ENCODE data around the gene ZYX. TPM values are rescaled to one million over a fixed set of nuclear protein-coding genes. Genes with fewer than 3 reads are reported as not detected.

ZYX gene
- total RNA-seq, 2 donors from 2014 or later: 54.9 to 110 TPM

GRCh38 chr7:143380260-143380645, 892 bp upstream of the ZYX start:
- DNase-seq: peak; percentile 92
- no peaks in the 10 kb centered on the region for H3K36me3 ChIP-seq
- H3K9ac ChIP-seq (ENCODE audit: low read depth in 2 of 2, low read length in 2 of 2): peak overlapping the region; percentile 85 to 95
- no peaks in the 10 kb centered on the region for H3K27me3 ChIP-seq
- intact Hi-C loops (cut with DNase I): loop anchor here (5.0 to 10.0 kb wide), 2 partner anchors 37 to 115 kb away; partner anchors contain the start of gene GSTK1
- H3K4me1 ChIP-seq: peaks cover 7% of the 10 kb centered on the region
- TF ChIP-seq CTCF (IDR thresholded peaks at IDR 0.05): peak; percentile 89
- peak overlapping the region; percentile 89 for H3K4me3 ChIP-seq
- peak overlapping the region; percentile 100 for H3K27ac ChIP-seq
- no peaks in the 10 kb centered on the region for H3K9me3 ChIP-seq

- TF ChIP-seq CTCF (IDR thresholded peaks at IDR 0.05): no peak
- DNase-seq: peak; percentile 70
- peak overlapping the region; percentile 100 for H3K27ac ChIP-seq
- H3K36me3 ChIP-seq: no peaks in the 10 kb centered on the region
- no peaks in the 10 kb centered on the region for H3K27me3 ChIP-seq
- intact Hi-C loops (cut with DNase I): loop anchor here (5.0 to 10.0 kb wide), 2 partner anchors 36 to 117 kb away; partner anchors contain the start of gene GSTK1
- H3K4me1 ChIP-seq: peaks cover 7% of the 10 kb centered on the region
- H3K9ac ChIP-seq (ENCODE audit: low read depth in 2 of 2, low read length in 2 of 2): peak overlapping the region; percentile 84 to 91
- H3K4me3 ChIP-seq: peak overlapping the region; percentile 89
- no peaks in the 10 kb centered on the region for H3K9me3 ChIP-seq
Measured at GRCh38 chr7:143381427-143382125, 431 bp downstream of the ZYX start.

- Histone ChIP-seq H3K27me3 (no peaks in the 10 kb centered on the region), H3K27ac (peak overlapping the region; percentile 100), H3K9ac (ENCODE audit: low read depth in 2 of 2, low read length in 2 of 2) (peak overlapping the region; percentile 84 to 91), H3K36me3 (no peaks in the 10 kb centered on the region), H3K4me1 (peaks cover 7% of the 10 kb centered on the region), H3K4me3 (peak overlapping the region; percentile 89), H3K9me3 (no peaks in the 10 kb centered on the region)
- intact Hi-C loops (cut with DNase I): loop anchor here (5.0 to 10.0 kb wide), 2 partner anchors 35 to 117 kb away; partner anchors contain the start of gene GSTK1
- no peak for DNase-seq
- TF ChIP-seq CTCF (IDR thresholded peaks at IDR 0.05): no peak
Measured at GRCh38 chr7:143382126-143382790, 1.1 kb downstream of the ZYX start.

GRCh38 chr7:143382791-143383641, 1.9 kb downstream of the ZYX start:
- Histone ChIP-seq H3K36me3 (no peaks in the 10 kb centered on the region), H3K4me1 (peaks cover 7% of the 10 kb centered on the region), H3K27me3 (no peaks in the 10 kb centered on the region), H3K27ac (peak overlapping the region; percentile 100), H3K9ac (ENCODE audit: low read depth in 2 of 2, low read length in 2 of 2) (peak overlapping the region; percentile 84 to 91), H3K4me3 (peak overlapping the region; percentile 89), H3K9me3 (no peaks in the 10 kb centered on the region)
- no peak for TF ChIP-seq CTCF (IDR thresholded peaks at IDR 0.05)
- no peak for DNase-seq
- intact Hi-C loops (cut with DNase I): loop anchor here (5.0 to 10.0 kb wide), 2 partner anchors 34 to 118 kb away; partner anchors contain the start of gene GSTK1

GRCh38 chr7:143383642-143383957, 2.5 kb downstream of the ZYX start:
- Histone ChIP-seq H3K27ac (no peak overlapping the region), H3K4me3 (peak overlapping the region; percentile 89), H3K27me3 (no peaks in the 10 kb centered on the region), H3K36me3 (no peaks in the 10 kb centered on the region), H3K9ac (ENCODE audit: low read depth in 2 of 2, low read length in 2 of 2) (peak overlapping the region in 1 of 2 donors; percentile 84), H3K4me1 (peaks cover 7% of the 10 kb centered on the region), H3K9me3 (no peaks in the 10 kb centered on the region)
- intact Hi-C loops (cut with DNase I): loop anchor here (5.0 to 10.0 kb wide), 2 partner anchors 34 to 119 kb away; partner anchors contain the start of gene GSTK1
- no peak for TF ChIP-seq CTCF (IDR thresholded peaks at IDR 0.05)
- no peak for DNase-seq

Measured in colonic mucosa (tissue), 4 donors.